HG03097 (cell line): Measurements from ENCODE around the gene MUC4.

Experiments used
- ATAC-seq: cut with Tn5 transposase; IDR thresholded peaks from one replicate; pipeline ENCODE4 v1.9.1; 2021; ENCODE audit not compliant: unreplicated experiment, low FRiP score

The MUC4 gene

GRCh38 chr3:195763843-195764825, 47.6 kb downstream of the MUC4 start:
- ATAC-seq: no peak

GRCh38 chr3:195763076-195763830, 48.5 kb downstream of the MUC4 start:
- ATAC-seq: no peak

GRCh38 chr3:195762611-195763010, 49.1 kb downstream of the MUC4 start:
- ATAC-seq: no peak

- ATAC-seq: no peak
Observed at GRCh38 chr3:195762249-195762585, 49.5 kb downstream of the MUC4 start.

GRCh38 chr3:195761567-195762248, 50.0 kb downstream of the MUC4 start:
- ATAC-seq: no peak

- ATAC-seq: no peak
Observed at GRCh38 chr3:195761123-195761566, 50.6 kb downstream of the MUC4 start.

GRCh38 chr3:195760345-195761122, 51.2 kb downstream of the MUC4 start:
- ATAC-seq: no peak

GRCh38 chr3:195758721-195759353, 52.9 kb downstream of the MUC4 start:
- no peak for ATAC-seq

GRCh38 chr3:195757827-195758226, 53.9 kb downstream of the MUC4 start:
- ATAC-seq: no peak

GRCh38 chr3:195757438-195757770, 54.3 kb downstream of the MUC4 start:
- no peak for ATAC-seq

- no peak for ATAC-seq
Observed at GRCh38 chr3:195755791-195756676, 55.7 kb downstream of the MUC4 start.

- no peak for ATAC-seq
Observed at GRCh38 chr3:195755391-195755790, 56.3 kb downstream of the MUC4 start.

- no peak for ATAC-seq
Observed at GRCh38 chr3:195754906-195755305, 56.8 kb downstream of the MUC4 start.

- ATAC-seq: no peak
Observed at GRCh38 chr3:195754141-195754540, 57.6 kb downstream of the MUC4 start.

- ATAC-seq: no peak
Observed at GRCh38 chr3:195753581-195753980, 58.1 kb downstream of the MUC4 start.

- no peak for ATAC-seq
Observed at GRCh38 chr3:195752546-195753331, 59.0 kb downstream of the MUC4 start.

GRCh38 chr3:195752066-195752465, 59.7 kb downstream of the MUC4 start:
- ATAC-seq: no peak

- ATAC-seq: no peak
Observed at GRCh38 chr3:195751560-195751959, 60.2 kb downstream of the MUC4 start.
